Kidney epithelial cell (primary cell): ENCODE measurements around the gene ZNF761. TPM values are rescaled to one million over a fixed set of nuclear protein-coding genes. Genes with fewer than 3 reads are reported as not detected.
"Not testable (repeated sequence)": the region's sequence is repeated elsewhere in the genome, so short reads cannot be mapped to it uniquely, and the experiment has no call there.

ENCODE experiments used
- DNase-seq: peaks from one replicate; pipeline ENCODE4 v3.0.0-alpha.2; 2010; ENCODE audit warnings: low read depth
- H3K27me3 ChIP-seq: 2 replicates; pipeline ENCODE4 v1.6.0; 2011; ENCODE audit warnings: low read length; ENCODE audit not compliant: control insufficient read depth, insufficient read depth
- H3K36me3 ChIP-seq: 2 replicates; pipeline ENCODE4 v1.5.1; 2011; ENCODE audit warnings: low read length; ENCODE audit not compliant: control insufficient read depth, insufficient read depth
- H3K4me3 ChIP-seq: 2 replicates; pipeline ENCODE4 v1.5.1; 2011; ENCODE audit warnings: low read depth, mild to moderate bottlenecking, control low read depth, low read length
- CTCF ChIP-seq: IDR thresholded peaks from 2 replicates; pipeline ENCODE4 v1.5.1; 2011; ENCODE audit warnings: mild to moderate bottlenecking, moderate library complexity, low read length, control low read depth, inconsistent platforms; ENCODE audit not compliant: insufficient read depth, poor library complexity, severe bottlenecking
- total RNA-seq: library from RNA; depleted of rRNA; stranded (reverse); fragments of >200 nt; gene quantifications from 2 replicates; pipeline ENCODE4 v1.2.3, GENCODE V29; 2015

Gene ZNF761
- total RNA-seq, 1 donor from 2014 or later = 7.4 TPM

- H3K27me3 ChIP-seq = no peaks in the 10 kb centered on the region
- DNase-seq = no peak
- peak; percentile 60 for TF ChIP-seq CTCF
- peak within 1 kb of the TSS; percentile 72 for H3K4me3 ChIP-seq
- no peaks in the 10 kb centered on the region for H3K36me3 ChIP-seq
These were observed 36.6 kb upstream of the ZNF761 start, which contains the start of gene ZNF765 for GRCh38 chr19:53394974-53395839. TSS of gene ZNF765 (plus strand) at chr19:53395149. CDS start at chr19:53398016, 2,867 bp downstream.

- not testable (repeated sequence) for H3K27me3 ChIP-seq
These were observed 35.8 kb upstream of the ZNF761 start for GRCh38 chr19:53395840-53396524.

GRCh38 chr19:53396525-53396868 is 35.3 kb upstream of the ZNF761 start:
- Histone ChIP-seq H3K27me3 (no peaks in the 10 kb centered on the region), H3K36me3 (no peaks in the 10 kb centered on the region), H3K4me3 (no peak overlapping the region)
- TF ChIP-seq CTCF = no peak
- no peak for DNase-seq

More at GRCh38 chr19:53395840-53396524, 35.8 kb upstream of the ZNF761 start:
- H3K36me3 ChIP-seq, DNase-seq: not testable (repeated sequence)
- peak overlapping the region; percentile 72 for H3K4me3 ChIP-seq

- not testable (repeated sequence) for DNase-seq
These were observed 33.9 kb upstream of the ZNF761 start for GRCh38 chr19:53397918-53398317.

GRCh38 chr19:53409505-53410204 is 22.1 kb upstream of the ZNF761 start:
- TF ChIP-seq CTCF = no peak
- Histone ChIP-seq H3K4me3 (no peak overlapping the region), H3K27me3 (no peaks in the 10 kb centered on the region), H3K36me3 (no peaks in the 10 kb centered on the region)
- DNase-seq = no peak

More at GRCh38 chr19:53397918-53398317, 33.9 kb upstream of the ZNF761 start:
- not testable (repeated sequence) for H3K4me3 ChIP-seq, H3K36me3 ChIP-seq, H3K27me3 ChIP-seq

GRCh38 chr19:53420520-53421315 is 11.1 kb upstream of the ZNF761 start:
- H3K4me3 ChIP-seq, H3K36me3 ChIP-seq, DNase-seq, H3K27me3 ChIP-seq: not testable (repeated sequence)
